ENCODE data around the gene MAP3K14. TPM values are rescaled to one million over a fixed set of nuclear protein-coding genes. Genes with fewer than 3 reads are reported as not detected.

MAP3K14 gene
- total RNA-seq, 1 donor from 2014 or later: 0.34 TPM

DNA sequence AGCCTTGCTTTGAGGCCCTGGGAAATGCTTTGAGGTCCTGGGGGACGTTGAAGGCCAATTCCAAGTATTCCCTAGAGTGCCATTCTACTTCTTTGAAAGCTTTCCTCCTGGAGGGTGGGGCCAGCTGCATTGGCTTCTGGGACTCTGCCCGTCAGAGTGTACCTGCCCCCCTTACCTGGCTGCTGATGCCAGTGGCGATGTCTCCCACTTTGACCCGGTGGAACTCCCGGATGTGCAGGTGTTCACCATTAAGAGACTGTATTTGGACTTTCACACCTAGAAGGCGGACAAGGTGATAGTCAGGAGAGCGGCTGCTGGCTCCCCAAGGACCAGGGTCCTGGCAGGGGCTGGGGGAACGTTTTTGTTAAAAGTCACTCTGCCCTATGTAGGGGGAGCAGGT is 51.8 kb downstream of the MAP3K14 start:
- peaks cover 8% of the 10 kb centered on the region for H3K4me1 ChIP-seq
- no peak overlapping the region for H3K27ac ChIP-seq
- Mint-ChIP-seq H3K4me1 (peaks cover 14% of the 10 kb centered on the region), H3K27ac (no peak overlapping the region), H3K36me3 (peaks cover 21% of the 10 kb centered on the region), H3K4me3 (no peak overlapping the region), H3K27me3 (ENCODE audit: insufficient read depth, low read depth) (peaks cover 2% of the 10 kb centered on the region), H3K9me3 (no peaks in the 10 kb centered on the region)
- H3K9ac ChIP-seq: no peak overlapping the region
- H3K4me2 ChIP-seq: no peak overlapping the region
- H4K20me1 ChIP-seq (ENCODE audit: low read depth): no peaks in the 10 kb centered on the region
- no peak overlapping the region for H2AFZ ChIP-seq (replicated peaks)
- no peaks in the 10 kb centered on the region for H3K79me2 ChIP-seq (ENCODE audit: low read depth)
- DNase-seq (ENCODE audit: low spot score): no peak
- no peak overlapping the region for H3K4me3 ChIP-seq
- H3K27me3 ChIP-seq: peaks cover 16% of the 10 kb centered on the region
- no peak for TF ChIP-seq EZH2phosphoT487 (IDR thresholded peaks at IDR 0.05)
- no peak for TF ChIP-seq EZH2 (IDR thresholded peaks at IDR 0.05)
- TF ChIP-seq, protein P1, sequence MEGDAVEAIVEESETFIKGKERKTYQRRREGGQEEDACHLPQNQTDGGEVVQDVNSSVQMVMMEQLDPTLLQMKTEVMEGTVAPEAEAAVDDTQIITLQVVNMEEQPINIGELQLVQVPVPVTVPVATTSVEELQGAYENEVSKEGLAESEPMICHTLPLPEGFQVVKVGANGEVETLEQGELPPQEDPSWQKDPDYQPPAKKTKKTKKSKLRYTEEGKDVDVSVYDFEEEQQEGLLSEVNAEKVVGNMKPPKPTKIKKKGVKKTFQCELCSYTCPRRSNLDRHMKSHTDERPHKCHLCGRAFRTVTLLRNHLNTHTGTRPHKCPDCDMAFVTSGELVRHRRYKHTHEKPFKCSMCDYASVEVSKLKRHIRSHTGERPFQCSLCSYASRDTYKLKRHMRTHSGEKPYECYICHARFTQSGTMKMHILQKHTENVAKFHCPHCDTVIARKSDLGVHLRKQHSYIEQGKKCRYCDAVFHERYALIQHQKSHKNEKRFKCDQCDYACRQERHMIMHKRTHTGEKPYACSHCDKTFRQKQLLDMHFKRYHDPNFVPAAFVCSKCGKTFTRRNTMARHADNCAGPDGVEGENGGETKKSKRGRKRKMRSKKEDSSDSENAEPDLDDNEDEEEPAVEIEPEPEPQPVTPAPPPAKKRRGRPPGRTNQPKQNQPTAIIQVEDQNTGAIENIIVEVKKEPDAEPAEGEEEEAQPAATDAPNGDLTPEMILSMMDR (IDR thresholded peaks at IDR 0.05): no peak
- H3K9me3 ChIP-seq (ENCODE audit: low read depth): no peaks in the 10 kb centered on the region
- no peaks in the 10 kb centered on the region for H3F3A ChIP-seq (ENCODE audit: low read depth)
- H3K36me3 ChIP-seq: no peaks in the 10 kb centered on the region

DNA sequence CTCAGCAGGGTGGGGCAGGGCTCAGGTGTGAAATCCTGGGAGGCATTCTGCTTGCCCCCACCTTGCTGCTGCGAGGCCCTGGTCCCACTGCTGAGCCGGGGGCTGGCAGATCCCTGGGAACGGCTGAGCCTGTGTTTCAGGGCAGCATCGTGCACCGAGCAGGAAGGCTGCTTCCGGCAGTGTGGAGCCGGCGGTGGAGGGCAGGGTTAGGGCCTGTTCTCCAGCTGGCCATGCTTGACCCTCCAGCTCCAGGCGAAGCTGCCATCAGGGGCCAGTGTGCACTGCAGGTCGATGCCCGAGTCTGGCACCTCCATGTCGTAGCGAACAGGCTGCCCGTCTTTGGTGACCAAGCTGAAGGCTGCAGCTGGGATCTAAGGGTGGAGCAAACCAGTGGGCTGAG is 52.4 kb downstream of the MAP3K14 start:
- no peaks in the 10 kb centered on the region for H3F3A ChIP-seq (ENCODE audit: low read depth)
- H3K36me3 ChIP-seq: no peaks in the 10 kb centered on the region
- no peak overlapping the region for H2AFZ ChIP-seq (replicated peaks)
- H3K36me3 Mint-ChIP-seq: peaks cover 17% of the 10 kb centered on the region
- no peak overlapping the region for H3K4me3 Mint-ChIP-seq
- H3K4me2 ChIP-seq: no peak overlapping the region
- DNase-seq (ENCODE audit: low spot score): no peak
- peaks cover 16% of the 10 kb centered on the region for H3K27me3 ChIP-seq
- no peak overlapping the region for H3K27ac ChIP-seq
- H3K4me1 Mint-ChIP-seq: peaks cover 10% of the 10 kb centered on the region
- no peaks in the 10 kb centered on the region for H3K9me3 ChIP-seq (ENCODE audit: low read depth)
- H4K20me1 ChIP-seq (ENCODE audit: low read depth): no peaks in the 10 kb centered on the region
- peaks cover 2% of the 10 kb centered on the region for H3K27me3 Mint-ChIP-seq (ENCODE audit: insufficient read depth, low read depth)
- no peak overlapping the region for H3K27ac Mint-ChIP-seq
- H3K9ac ChIP-seq: no peak overlapping the region
- H3K79me2 ChIP-seq (ENCODE audit: low read depth): no peaks in the 10 kb centered on the region
- H3K4me1 ChIP-seq: peaks cover 8% of the 10 kb centered on the region
- no peak overlapping the region for H3K4me3 ChIP-seq
- TF ChIP-seq, protein P1 (IDR thresholded peaks at IDR 0.05): no peak
- TF ChIP-seq EZH2phosphoT487 (IDR thresholded peaks at IDR 0.05): no peak
- no peak for TF ChIP-seq EZH2 (IDR thresholded peaks at IDR 0.05)
- no peaks in the 10 kb centered on the region for H3K9me3 Mint-ChIP-seq

DNA sequence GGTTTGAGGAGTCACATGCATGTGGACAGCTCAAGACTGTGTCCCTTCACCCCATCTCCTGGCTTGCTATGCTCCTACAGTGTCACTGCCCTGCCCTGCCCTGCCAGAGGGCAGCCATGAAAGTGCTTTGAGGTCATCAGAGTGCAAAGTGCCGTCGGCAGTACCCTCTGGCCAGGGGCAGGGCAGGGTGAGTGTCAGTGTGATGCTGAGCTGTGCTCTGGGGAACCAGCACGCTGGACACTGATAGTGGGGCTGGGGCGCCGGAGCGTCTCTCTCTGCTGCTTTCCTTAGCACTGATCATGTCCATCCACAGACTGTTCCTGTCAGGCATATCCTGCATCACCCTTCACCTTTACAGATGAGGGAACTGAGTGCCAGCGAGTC is 53.4 kb downstream of the MAP3K14 start:
- Mint-ChIP-seq H3K9me3 (no peaks in the 10 kb centered on the region), H3K36me3 (peaks cover 12% of the 10 kb centered on the region), H3K4me3 (no peak overlapping the region), H3K27ac (no peak overlapping the region), H3K4me1 (peaks cover 6% of the 10 kb centered on the region), H3K27me3 (ENCODE audit: insufficient read depth, low read depth) (peaks cover 2% of the 10 kb centered on the region)
- H4K20me1 ChIP-seq (ENCODE audit: low read depth): no peaks in the 10 kb centered on the region
- no peaks in the 10 kb centered on the region for H3F3A ChIP-seq (ENCODE audit: low read depth)
- H3K4me1 ChIP-seq: peaks cover 8% of the 10 kb centered on the region
- no peak for DNase-seq (ENCODE audit: low spot score)
- H2AFZ ChIP-seq (replicated peaks): no peak overlapping the region
- peaks cover 16% of the 10 kb centered on the region for H3K27me3 ChIP-seq
- TF ChIP-seq EZH2 (IDR thresholded peaks at IDR 0.05) (no peak), EZH2phosphoT487 (IDR thresholded peaks at IDR 0.05) (no peak)
- TF ChIP-seq, protein P1 (IDR thresholded peaks at IDR 0.05): no peak
- H3K36me3 ChIP-seq: no peaks in the 10 kb centered on the region
- no peak overlapping the region for H3K27ac ChIP-seq
- H3K79me2 ChIP-seq (ENCODE audit: low read depth): no peaks in the 10 kb centered on the region
- no peak overlapping the region for H3K4me2 ChIP-seq
- no peaks in the 10 kb centered on the region for H3K9me3 ChIP-seq (ENCODE audit: low read depth)
- no peak overlapping the region for H3K9ac ChIP-seq
- H3K4me3 ChIP-seq: no peak overlapping the region

Measured in neural progenitor cell (in vitro differentiated cells).